NT2/D1 (cell line): ENCODE data around the gene NDC1.

Experiments used
- DNase-seq: peaks from one replicate; pipeline ENCODE4 v3.0.0-alpha.2; 2011; ENCODE audit warnings: low read depth, low spot score
- H3K27me3 ChIP-seq: 2 replicates; pipeline ENCODE4 v1.6.0; 2011; ENCODE audit warnings: mild to moderate bottlenecking; ENCODE audit not compliant: insufficient read length, insufficient read depth
- H3K36me3 ChIP-seq: 2 replicates; pipeline ENCODE4 v1.6.1; 2011; ENCODE audit warnings: mild to moderate bottlenecking, low read length, mixed read lengths; ENCODE audit not compliant: insufficient read depth, insufficient read length
- H3K4me1 ChIP-seq: 2 replicates; pipeline ENCODE4 v1.5.1; 2011; ENCODE audit not compliant: insufficient read depth, insufficient read length
- H3K4me3 ChIP-seq: 2 replicates; pipeline ENCODE4 v1.5.1; 2011; ENCODE audit warnings: low read depth; ENCODE audit not compliant: insufficient read length
- H3K9ac ChIP-seq: 2 replicates; pipeline ENCODE4 v1.6.0; 2011; ENCODE audit warnings: low read depth; ENCODE audit not compliant: insufficient read length
- H3K9me3 ChIP-seq: 2 replicates; pipeline ENCODE4 v1.5.1; 2011; ENCODE audit warnings: mild to moderate bottlenecking, low read length; ENCODE audit not compliant: insufficient read depth
- SUZ12 ChIP-seq: IDR thresholded peaks from 2 replicates; pipeline ENCODE4 v1.6.1; 2011; ENCODE audit not compliant: insufficient read length, insufficient read depth; ENCODE audit errors: extremely low read depth
- YY1 ChIP-seq: IDR thresholded peaks from 2 replicates; pipeline ENCODE4 v1.6.1; 2011; ENCODE audit not compliant: insufficient read length, insufficient read depth
- ZNF274 ChIP-seq: IDR thresholded peaks from 2 replicates; pipeline ENCODE4 v1.6.1; 2011; ENCODE audit warnings: mild to moderate bottlenecking, low read depth, low read length

Gene NDC1

GRCh38 chr1:53869454-53870117 lies 31.5 kb upstream of the NDC1 start:
- no peaks in the 10 kb centered on the region for H3K27me3 ChIP-seq
- no peak overlapping the region for H3K9ac ChIP-seq
- H3K9me3 ChIP-seq = no peaks in the 10 kb centered on the region
- TF ChIP-seq YY1 = no peak
- TF ChIP-seq ZNF274 = no peak
- TF ChIP-seq SUZ12 = no peak
- H3K4me3 ChIP-seq = no peak overlapping the region
- H3K4me1 ChIP-seq = no peaks in the 10 kb centered on the region
- no peak for DNase-seq
- H3K36me3 ChIP-seq = peaks cover 33% of the 10 kb centered on the region

DNA sequence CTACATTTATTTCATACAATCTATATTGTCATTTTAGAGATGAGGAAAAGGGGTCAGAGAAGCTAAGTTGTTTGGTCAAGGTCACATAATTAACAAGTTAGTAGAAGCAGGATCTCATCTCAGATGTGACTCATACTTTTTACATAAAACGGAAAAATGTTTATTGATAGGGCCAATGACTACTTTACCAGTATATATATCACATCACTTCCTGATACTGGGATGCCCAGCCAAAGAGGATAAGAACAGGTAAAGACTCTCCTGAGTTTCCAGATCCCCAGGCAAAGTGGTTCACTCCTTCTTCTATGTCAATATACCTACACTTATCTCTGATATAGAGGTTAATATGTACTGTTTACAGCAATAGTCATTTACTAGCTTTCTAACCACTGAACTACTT lies 30.5 kb upstream of the NDC1 start:
- H3K36me3 ChIP-seq = peaks cover 33% of the 10 kb centered on the region
- H3K9ac ChIP-seq = no peak overlapping the region
- no peaks in the 10 kb centered on the region for H3K27me3 ChIP-seq
- H3K4me3 ChIP-seq = no peak overlapping the region
- H3K4me1 ChIP-seq = no peaks in the 10 kb centered on the region
- no peaks in the 10 kb centered on the region for H3K9me3 ChIP-seq
- no peak for DNase-seq
- no peak for TF ChIP-seq SUZ12
- no peak for TF ChIP-seq YY1
- no peak for TF ChIP-seq ZNF274

- no peaks in the 10 kb centered on the region for H3K9me3 ChIP-seq
- TF ChIP-seq YY1 (no peak), SUZ12 (no peak), ZNF274 (no peak)
- peaks cover 37% of the 10 kb centered on the region for H3K36me3 ChIP-seq
- no peak overlapping the region for H3K9ac ChIP-seq
- no peaks in the 10 kb centered on the region for H3K4me1 ChIP-seq
- no peak for DNase-seq
- H3K27me3 ChIP-seq = no peaks in the 10 kb centered on the region
- no peak overlapping the region for H3K4me3 ChIP-seq
Observed at GRCh38 chr1:53862507-53862906, 24.4 kb upstream of the NDC1 start.

DNA sequence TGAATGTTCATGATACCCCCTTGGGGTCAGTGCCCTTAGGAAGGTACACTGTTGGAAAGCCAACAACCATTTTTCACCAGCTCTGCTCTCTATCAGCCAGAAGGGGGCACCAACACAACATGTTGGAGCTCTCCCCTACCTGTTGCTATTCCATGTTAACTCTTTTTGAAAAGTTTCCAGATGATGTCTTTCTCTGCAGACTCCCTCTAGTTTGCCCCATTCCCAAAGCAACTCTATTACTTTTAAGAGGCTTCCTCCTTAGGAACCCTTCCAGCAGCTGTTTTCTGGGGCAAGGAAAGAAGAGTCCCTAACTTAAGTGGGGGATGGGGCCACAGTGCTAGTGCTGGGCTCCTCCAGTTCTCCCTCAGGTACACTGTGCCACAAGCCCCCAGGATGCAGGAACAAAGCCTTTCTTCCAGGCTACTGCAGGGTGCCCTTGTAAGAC lies 22.9 kb upstream of the NDC1 start:
- Histone ChIP-seq H3K27me3 (no peaks in the 10 kb centered on the region), H3K4me3 (no peak overlapping the region), H3K9ac (no peak overlapping the region), H3K9me3 (no peaks in the 10 kb centered on the region), H3K4me1 (no peaks in the 10 kb centered on the region), H3K36me3 (peaks cover 42% of the 10 kb centered on the region)
- TF ChIP-seq YY1 (no peak), ZNF274 (no peak), SUZ12 (no peak)
- DNase-seq = peak; percentile 72

DNA sequence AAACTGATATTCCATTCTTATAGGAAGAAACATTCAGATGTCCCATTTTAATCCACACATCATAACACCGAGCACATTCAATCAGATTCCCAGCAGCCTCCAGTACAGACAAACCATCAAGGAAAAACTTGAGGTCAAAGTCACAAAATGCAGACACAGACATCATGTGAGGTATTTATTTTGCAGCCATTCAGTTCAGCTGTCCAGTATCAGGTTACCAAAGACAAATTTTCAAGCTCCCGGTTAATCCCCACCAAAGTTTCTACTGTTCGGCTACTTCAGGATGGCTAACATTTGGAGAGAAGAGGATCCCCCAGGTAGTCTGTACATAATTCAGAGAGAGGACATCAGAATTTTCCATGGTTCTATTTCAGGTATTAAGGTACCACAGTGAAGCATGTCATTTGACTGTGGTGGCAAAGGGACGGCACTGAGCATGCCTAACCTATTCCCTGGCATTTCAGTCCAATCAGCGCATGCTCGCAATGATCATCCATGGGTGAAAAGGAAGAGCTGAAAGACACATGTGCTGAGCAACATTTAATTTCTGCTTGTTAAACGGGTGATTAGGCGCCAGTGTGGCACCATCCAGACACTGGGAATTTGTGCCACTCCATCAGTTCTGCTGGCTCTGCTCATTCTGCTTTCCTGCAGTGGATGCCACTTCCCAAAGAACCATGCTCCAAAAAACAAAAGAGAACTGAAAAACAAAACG lies 13.6 kb upstream of the NDC1 start:
- H3K4me3 ChIP-seq = no peak overlapping the region
- no peak for TF ChIP-seq SUZ12
- no peak for TF ChIP-seq YY1
- no peak for TF ChIP-seq ZNF274
- H3K9ac ChIP-seq = no peak overlapping the region
- H3K36me3 ChIP-seq = peaks cover 48% of the 10 kb centered on the region
- H3K27me3 ChIP-seq = no peaks in the 10 kb centered on the region
- DNase-seq = no peak
- no peaks in the 10 kb centered on the region for H3K4me1 ChIP-seq
- peaks cover 13% of the 10 kb centered on the region; the same call in 1 of the 2 replicates for H3K9me3 ChIP-seq

GRCh38 chr1:53850082-53850673 lies 12.1 kb upstream of the NDC1 start:
- TF ChIP-seq SUZ12 (no peak), ZNF274 (no peak), YY1 (no peak)
- H3K4me3 ChIP-seq = no peak overlapping the region
- H3K9me3 ChIP-seq = peaks cover 13% of the 10 kb centered on the region; the same call in 1 of the 2 replicates
- H3K9ac ChIP-seq = no peak overlapping the region
- no peaks in the 10 kb centered on the region for H3K27me3 ChIP-seq
- no peaks in the 10 kb centered on the region for H3K4me1 ChIP-seq
- DNase-seq = no peak
- H3K36me3 ChIP-seq = peaks cover 32% of the 10 kb centered on the region

DNA sequence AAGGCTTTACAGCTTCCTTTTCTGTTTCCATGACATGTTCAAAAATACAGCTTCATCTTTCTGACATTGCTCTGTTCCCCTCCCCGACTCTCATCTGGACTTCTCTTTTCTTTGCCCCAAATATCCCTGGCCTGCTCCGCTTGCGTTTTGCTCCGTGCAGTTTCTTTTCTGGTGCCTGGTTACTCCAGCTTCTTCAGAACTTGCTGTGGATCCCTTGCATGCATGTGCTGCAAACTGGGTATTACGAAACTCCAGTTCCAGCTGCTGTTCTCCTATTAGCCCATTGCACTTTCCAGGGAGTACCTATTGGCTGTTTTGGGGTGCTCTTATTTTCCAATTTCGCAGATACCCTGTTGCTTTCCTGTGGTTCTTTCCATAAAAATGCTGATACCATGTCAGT lies 9.9 kb upstream of the NDC1 start:
- TF ChIP-seq SUZ12 (no peak), YY1 (no peak)
- no peaks in the 10 kb centered on the region for H3K27me3 ChIP-seq
- no peaks in the 10 kb centered on the region for H3K4me1 ChIP-seq
- H3K9ac ChIP-seq = no peak overlapping the region
- H3K4me3 ChIP-seq = no peak overlapping the region
- DNase-seq = no peak
- peaks cover 13% of the 10 kb centered on the region; the same call in 1 of the 2 replicates for H3K9me3 ChIP-seq
- peaks cover 17% of the 10 kb centered on the region for H3K36me3 ChIP-seq
